K562 (cell line): ENCODE results near the gene GNPTAB. TPM values are rescaled to one million over a fixed set of nuclear protein-coding genes. Genes with fewer than 3 reads are reported as not detected.
A peak's percentile ranks its signal among the peaks of the same experiment; 100 is the strongest.

ENCODE experiments used
- ATAC-seq: fragments of 200-7000 bp; cut with Tn5 transposase; 3 replicates; pipeline ENCODE4 v1.9.1; 2020; ENCODE audit warnings: moderate library complexity
- BruUV-seq: library from RNA; stranded (reverse); fragments of 400-500 nt; replicated peaks from 2 replicates; lab custom pipeline; 2021; lab: Mats Ljungman, UMichigan
- CTCF ChIA-PET: fragments of 300-600 bp; formaldehyde crosslinking; extraction: SDS; loops from one replicate; lab custom pipeline; 2021; ENCODE audit warnings: low intra/inter-chr PET ratio; lab: Yijun Ruan, JAX
- POLR2A ChIA-PET: fragments of 300-600, 350-650 bp; sonication (Branson Sonifier 250); formaldehyde crosslinking; extraction: SDS; loops from one replicate; lab custom pipeline; 2021; ENCODE audit warnings: antibody characterized with exemption, inconsistent platforms; lab: Yijun Ruan, JAX
- DNase-seq, 4 experiments: peaks; one replicate each; pipeline versions ENCODE4 v3.0.0 to v3.0.0-alpha.2; 2011 to 2018; ENCODE audit warnings: low spot score in 3 of 4, mixed read lengths in 3 of 4; ENCODE audit errors: extremely low read depth in 1 of 4
- FAIRE-seq: peaks from 2 replicates; lab custom pipeline; 2011; peaks lifted over from hg19 to GRCh38; lab: Jason Lieb, UNC
- H2AFZ ChIP-seq: 2 replicates; pipeline ENCODE4 v1.6.0; 2011; ENCODE audit warnings: low read depth, low read length, control low read depth, inconsistent platforms
- H3K27ac ChIP-seq: fragments of 200-600 bp; 3 replicates; pipeline ENCODE4 v1.8.0; 2011; ENCODE audit warnings: low read depth, mild to moderate bottlenecking, control low read depth, inconsistent platforms, low read length, moderate library complexity, mixed read lengths; ENCODE audit errors: extremely low read depth
- H3K27me3 ChIP-seq, 2 experiments: fragments of 300-600 bp in 1 of 2; 2 replicates in 1 of 2; 3 replicates in 1 of 2; pipeline versions ENCODE4 v1.6.0 to v1.8.0; 2011; ENCODE audit warnings: inconsistent platforms in 2 of 2, low read length in 2 of 2, mild to moderate bottlenecking in 1 of 2, mixed read lengths in 1 of 2, moderate library complexity in 1 of 2; ENCODE audit not compliant: control insufficient read depth in 2 of 2, insufficient read depth in 2 of 2
- H3K36me3 ChIP-seq: fragments of 300-600 bp; 3 replicates; pipeline ENCODE4 v1.8.0; 2011; ENCODE audit warnings: mild to moderate bottlenecking, low read length, inconsistent platforms; ENCODE audit not compliant: control insufficient read depth, insufficient read depth
- H3K4me1 ChIP-seq, 2 experiments: fragments of 200-600 bp in 1 of 2; replicated peaks in 1 of 2; 2 replicates in 1 of 2; 3 replicates in 1 of 2; pipeline versions ENCODE4 v1.5.1 to v1.8.0; 2011; ENCODE audit warnings: inconsistent platforms in 2 of 2, low read length in 2 of 2, mild to moderate bottlenecking in 1 of 2, mixed read lengths in 1 of 2, moderate library complexity in 1 of 2; ENCODE audit not compliant: control insufficient read depth in 2 of 2, insufficient read depth in 2 of 2
- H3K4me2 ChIP-seq: 2 replicates; pipeline ENCODE4 v1.6.1; 2011; ENCODE audit warnings: low read length, control low read depth, inconsistent platforms, mixed read lengths; ENCODE audit not compliant: insufficient read depth
- H3K4me3 ChIP-seq: fragments of 200-600 bp; sonication (generic), shearing (Covaris generic); 2 replicates; pipeline ENCODE4 v1.5.1; 2016; ENCODE audit warnings: control low read depth, inconsistent platforms
- H3K79me2 ChIP-seq: fragments of 200-600 bp; 3 replicates; pipeline ENCODE4 v1.8.0; 2011; ENCODE audit warnings: low read length, inconsistent platforms; ENCODE audit not compliant: control insufficient read depth, insufficient read depth
- H3K9ac ChIP-seq, 2 experiments: 2 replicates each; pipeline versions ENCODE4 v1.6.0 to v1.6.1; 2011; ENCODE audit warnings: low read depth in 2 of 2, low read length in 2 of 2, control low read depth in 1 of 2, inconsistent platforms in 1 of 2, mild to moderate bottlenecking in 1 of 2, mixed read lengths in 1 of 2; ENCODE audit not compliant: insufficient read depth in 1 of 2
- H3K9me1 ChIP-seq: one replicate; pipeline ENCODE4 v1.6.0; 2011; ENCODE audit warnings: inconsistent platforms, mild to moderate bottlenecking, low read length, moderate library complexity; ENCODE audit not compliant: control insufficient read depth, insufficient read depth
- H3K9me3 ChIP-seq: replicated peaks from 2 replicates; pipeline ENCODE4 v1.5.1; 2011; ENCODE audit warnings: low read depth, low read length, inconsistent platforms; ENCODE audit not compliant: control insufficient read depth, insufficient read depth
- H4K20me1 ChIP-seq: replicated peaks from 2 replicates; pipeline ENCODE4 v1.6.1; 2011; ENCODE audit warnings: low read length, inconsistent platforms, mixed read lengths; ENCODE audit not compliant: control insufficient read depth, insufficient read depth
- CBFA2T2 ChIP-seq: fragments of 450-650 bp; conservative IDR thresholded peaks from 2 replicates; pipeline ENCODE4 v1.6.1; 2017; ENCODE audit warnings: mild to moderate bottlenecking
- DEAF1 ChIP-seq: fragments of 450-650 bp; formaldehyde crosslinking; IDR thresholded peaks from 2 replicates; pipeline ENCODE4 v1.4.0; 2020; ENCODE audit warnings: mild to moderate bottlenecking, moderate library complexity
- ETV1 ChIP-seq: fragments of 450-650 bp; conservative IDR thresholded peaks from 2 replicates; pipeline ENCODE4 v1.6.1; 2016; ENCODE audit warnings: missing genetic modification characterization, control low read depth, low read depth, missing compliant biosample characterization
- FOXP1 ChIP-seq: sonication (generic); formaldehyde crosslinking; IDR thresholded peaks from 2 replicates; pipeline ENCODE4 v1.8.0; 2022; ENCODE audit warnings: mild to moderate bottlenecking, missing genetic modification reagents
- HNRNPLL ChIP-seq: fragments of 200-400 bp; formaldehyde crosslinking; IDR thresholded peaks from 2 replicates; pipeline ENCODE4 v1.6.1; 2017; ENCODE audit warnings: low read length, low read depth, mild to moderate bottlenecking; ENCODE audit not compliant: poor library complexity, severe bottlenecking
- NCOA2 ChIP-seq, 2 experiments: fragments of 450-650 bp; IDR thresholded peaks; 2 replicates each; pipeline ENCODE4 v1.6.1; 2018; ENCODE audit warnings: mild to moderate bottlenecking in 2 of 2, moderate library complexity in 1 of 2; ENCODE audit not compliant: partially characterized antibody in 2 of 2
- NFATC3 ChIP-seq: fragments of 450-650 bp; IDR thresholded peaks from 2 replicates; pipeline ENCODE4 v1.6.1; 2017; ENCODE audit warnings: mild to moderate bottlenecking
- NFE2 ChIP-seq: IDR thresholded peaks from 2 replicates; pipeline ENCODE4 v1.6.1; 2014; ENCODE audit warnings: antibody characterized with exemption, low read depth
- NR2C2 ChIP-seq, 2 experiments: fragments of 200-800 bp in 1 of 2; sonication (Bioruptor generic) in 1 of 2; sonication (generic) in 1 of 2; formaldehyde crosslinking in 1 of 2; IDR thresholded peaks; 2 replicates each; pipeline versions ENCODE4 v1.6.1 to v1.8.0; 2016 to 2022; ENCODE audit warnings: mild to moderate bottlenecking in 1 of 2, missing compliant biosample characterization in 1 of 2, missing genetic modification characterization in 1 of 2, missing genetic modification reagents in 1 of 2
- RBBP5 ChIP-seq: fragments of 200-600 bp; sonication (generic); IDR thresholded peaks from 2 replicates; pipeline ENCODE4 v1.6.1; 2012; ENCODE audit warnings: borderline replicate concordance, mild to moderate bottlenecking, low read length, control low read depth, inconsistent platforms; ENCODE audit not compliant: insufficient read depth, poor library complexity, severe bottlenecking
- SIX5 ChIP-seq, 2 experiments: IDR thresholded peaks; 2 replicates each; pipeline ENCODE4 v1.6.1; 2011; ENCODE audit warnings: low read length in 2 of 2, borderline replicate concordance in 1 of 2, low read depth in 1 of 2, mild to moderate bottlenecking in 1 of 2, moderate library complexity in 1 of 2; ENCODE audit not compliant: insufficient read depth in 1 of 2
- SMARCA4 ChIP-seq: fragments of 450-650 bp; IDR thresholded peaks from 2 replicates; pipeline ENCODE4 v1.6.1; 2016
- SRSF7 ChIP-seq: fragments of 200-400 bp; formaldehyde crosslinking; optimal IDR thresholded peaks from 2 replicates; pipeline ENCODE3; 2017; ENCODE audit warnings: mild to moderate bottlenecking, low read depth, low read length
- TEAD2 ChIP-seq: fragments of 450-650 bp; IDR thresholded peaks from 2 replicates; pipeline ENCODE4 v1.6.1; 2016; ENCODE audit warnings: missing genetic modification characterization, control low read depth, missing compliant biosample characterization
- U2AF2 ChIP-seq: fragments of 200-400 bp; formaldehyde crosslinking; optimal IDR thresholded peaks from 2 replicates; pipeline ENCODE3; 2017; ENCODE audit warnings: low read depth, mild to moderate bottlenecking, low read length
- ZFPM2 ChIP-seq: fragments of 250-450 bp; sonication (Bioruptor Pico); IDR thresholded peaks from 2 replicates; pipeline ENCODE4 v1.5.1; 2022; ENCODE audit warnings: mild to moderate bottlenecking
- ZZZ3 ChIP-seq: fragments of 450-650 bp; IDR thresholded peaks from 2 replicates; pipeline ENCODE4 v1.6.1; 2016; ENCODE audit warnings: antibody characterized with exemption, mild to moderate bottlenecking, moderate library complexity
- WGBS: fragments of 100-300 bp; shearing (Covaris generic); methylation state at CpG from one replicate; pipeline ENCODE4 v1.1.6; 2016; ENCODE audit warnings: low coverage, mixed read lengths; ENCODE audit not compliant: insufficient coverage; ENCODE audit errors: missing lambda C conversion rate; 5-methylcytosine and 5-hydroxymethylcytosine counted together
- in situ Hi-C: fragments of 300-500 bp; cut with MboI; formaldehyde crosslinking; loops from 4 replicates; pipeline ENCODE4 v1.15.0; 2018; ENCODE audit warnings: inconsistent platforms, mixed read lengths
- intact Hi-C: fragments of 100-400 bp; cut with micrococcal nuclease; formaldehyde crosslinking; loops from 2 replicates; pipeline ENCODE4 v1.14.2; 2022
- polyA plus RNA-seq, 8 experiments: library from polyadenylated mRNA; depleted of rRNA in 4 of 8; stranded (reverse) in 5 of 8; unstranded in 3 of 8; fragments of >200 nt; fragmentation: Nextera tagmentation in 2 of 8; fragmentation: Illumina TruSeq in 1 of 8; extraction: Ambion mirVana in 2 of 8; extraction: Trizol in 1 of 8; gene quantifications; 2 replicates each; pipeline versions ENCODE4 v1.2.1 to v1.2.3, GENCODE V29; 2011 to 2014; ENCODE audit warnings: inconsistent platforms in 1 of 8, missing spikeins in 1 of 8
- total RNA-seq, 7 experiments: library from RNA; depleted of rRNA in 6 of 7; stranded (reverse); fragments of >200 nt in 6 of 7; fragmentation: Illumina TruSeq in 2 of 7; extraction: Trizol in 2 of 7; gene quantifications; 2 replicates each; pipeline versions ENCODE4 v1.2.1 to v1.2.3, GENCODE V29; 2011 to 2021; ENCODE audit warnings: low replicate concordance in 1 of 7

The GNPTAB gene
- total and polyA plus RNA-seq, 9 of the 15 experiments (the other 6 are each of a cell fraction or from before 2014, with no cell fraction given): 5.9 to 23.2 (median 19.3) TPM

GRCh38 chr12:101696251-101697196, 134.2 kb downstream of the GNPTAB start:
- H3K9me3 ChIP-seq: peaks cover 7% of the 10 kb centered on the region
- peak overlapping the region; percentile 87 for H3K4me3 ChIP-seq
- H4K20me1 ChIP-seq: no peaks in the 10 kb centered on the region; the same call in 1 of the 2 replicates
- FAIRE-seq (peak; percentile 99), DNase-seq (peak; percentile 75 to 94 (median 82)), ATAC-seq (peak; percentile 69)
- in situ Hi-C loops (no loop called here), intact Hi-C loops (loop anchor here (2.0 to 5.0 kb wide), 2 partner anchors 26 to 1424 kb away; no protein-coding TSS in a partner anchor)
- H2AFZ ChIP-seq: peak overlapping the region; percentile 94
- no peaks in the 10 kb centered on the region for H3K27me3 ChIP-seq
- ChIA-PET CTCF (no interaction called here), POLR2A (interaction anchor here (1.4 to 2.1 kb wide), 2 partner anchors 12 to 15 kb away, joined by 3 to 6 read pairs; no protein-coding TSS in a partner anchor)
- H3K27ac ChIP-seq: peak overlapping the region; percentile 96
- peaks cover 8% of the 10 kb centered on the region; the same call in 1 of the 3 replicates for H3K36me3 ChIP-seq
- H3K9me1 ChIP-seq: no peaks in the 10 kb centered on the region
- H3K9ac ChIP-seq: peak overlapping the region; percentile 81 to 92
- H3K4me2 ChIP-seq: peak overlapping the region; percentile 90
- peaks cover 43% of the 10 kb centered on the region for H3K79me2 ChIP-seq
- H3K4me1 ChIP-seq: peaks cover 11 to 24% of the 10 kb centered on the region in 2 experiments
- whole genome bisulfite sequencing: 9% methylated on average over 18 of the region's 18 CpGs
- BruUV-seq: TSS peak; percentile 69
- TF ChIP-seq ETV1 (tag) (no peak), TEAD2 (tag) (no peak), NCOA2 (IDR thresholded peaks at IDR 0.05; ENCODE audit: partially characterized antibody in 2 of 2) (no peak), RBBP5 (no peak), ZFPM2 (CRISPR knock-in tag) (no peak), ZZZ3 (no peak), SIX5 (IDR thresholded peaks at IDR 0.05; ENCODE audit: borderline replicate concordance in 1 of 2, insufficient read depth in 1 of 2, low read depth in 1 of 2, low read length in 2 of 2) (no peak), HNRNPLL (peak; percentile 10), CBFA2T2 (peak; percentile 92), FOXP1 (no peak), SMARCA4 (peak; percentile 94), SRSF7 (no peak), NFE2 (peak; percentile 42; the same call in 1 of the 2 replicates), NFATC3 (no peak), NR2C2 (CRISPR knock-in tag; IDR thresholded peaks at IDR 0.05) (no peak), NR2C2 (tag; IDR thresholded peaks at IDR 0.05) (no peak), DEAF1 (no peak), U2AF2 (no peak)
